GM10248 (cell line): ENCODE results near the gene ACER3.
"Not testable (repeated sequence)": the region's sequence is repeated elsewhere in the genome, so short reads cannot be mapped to it uniquely, and the experiment has no call there.

Source experiments
- CTCF ChIA-PET: fragments of 300-600 bp; sonication (Branson Sonifier 250); formaldehyde crosslinking; extraction: SDS; loops from one replicate; lab custom pipeline; 2021; ENCODE audit warnings: antibody characterized with exemption; lab: Yijun Ruan, JAX
- POLR2A ChIA-PET: fragments of 350-650 bp; sonication (Branson Sonifier 250); formaldehyde crosslinking; extraction: SDS; loops from one replicate; lab custom pipeline; 2020; ENCODE audit warnings: antibody characterized with exemption; lab: Yijun Ruan, JAX
- DNase-seq: peaks from one replicate; pipeline ENCODE4 v3.0.0; 2012; ENCODE audit errors: extremely low spot score
- CTCF ChIP-seq: IDR thresholded peaks from 2 replicates; pipeline ENCODE4 v1.5.1; 2012; ENCODE audit warnings: mild to moderate bottlenecking, low read depth; ENCODE audit errors: extremely low read depth, missing control alignments, control extremely low read depth

ACER3 gene

GRCh38 chr11:76823481-76824028 is 37.2 kb upstream of the ACER3 start:
- ChIA-PET CTCF (interaction anchor here (1.4 kb wide), 1 partner anchor 14 kb away, joined by 5 read pairs; no protein-coding TSS in a partner anchor), POLR2A (no interaction called here)
- TF ChIP-seq CTCF = no peak
- DNase-seq = no peak

DNA sequence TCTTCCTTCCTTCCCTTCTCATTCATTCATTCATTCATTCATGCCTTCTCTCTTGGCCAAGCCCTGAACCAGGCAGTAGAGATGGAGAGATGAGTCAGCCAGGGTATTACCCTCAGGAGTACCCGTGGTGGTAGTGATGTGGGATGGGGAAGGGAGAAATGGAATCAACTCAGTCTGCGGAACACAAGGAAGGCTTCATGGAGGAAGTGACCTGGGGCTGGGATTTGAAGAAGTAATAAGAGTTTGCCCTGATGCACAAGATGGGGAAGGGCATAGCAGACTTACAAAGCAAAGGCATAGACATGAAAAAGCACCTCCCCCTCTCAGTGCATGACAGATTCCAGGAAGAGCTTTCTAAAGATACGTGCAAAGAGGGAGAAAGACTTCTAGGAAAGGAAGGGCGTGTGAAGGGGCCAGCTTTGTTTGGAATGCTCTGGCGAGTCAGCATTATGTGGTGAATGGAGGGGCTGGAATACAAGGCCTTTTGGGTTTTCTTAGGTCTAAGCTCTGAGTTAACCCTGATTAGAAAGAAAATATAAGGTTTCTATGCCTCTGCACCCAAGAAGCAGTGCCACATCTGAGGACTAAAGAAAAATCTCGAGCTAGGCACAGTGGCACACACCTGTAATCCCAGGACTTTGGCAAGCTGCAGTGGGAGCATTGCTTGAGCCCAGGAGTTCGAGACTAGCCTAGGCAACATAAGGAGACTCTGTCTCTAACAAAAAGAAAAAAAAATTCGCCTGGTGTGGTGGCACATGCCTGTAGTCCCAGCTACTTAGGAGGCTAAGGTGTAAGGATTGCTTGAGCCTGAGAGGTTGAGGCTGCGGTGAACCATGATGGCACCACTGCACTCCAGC is 36.4 kb upstream of the ACER3 start:
- no peak for TF ChIP-seq CTCF
- no peak for DNase-seq
- ChIA-PET POLR2A (no interaction called here), CTCF (interaction anchor here (1.4 kb wide), 1 partner anchor 14 kb away, joined by 5 read pairs; no protein-coding TSS in a partner anchor)

DNA sequence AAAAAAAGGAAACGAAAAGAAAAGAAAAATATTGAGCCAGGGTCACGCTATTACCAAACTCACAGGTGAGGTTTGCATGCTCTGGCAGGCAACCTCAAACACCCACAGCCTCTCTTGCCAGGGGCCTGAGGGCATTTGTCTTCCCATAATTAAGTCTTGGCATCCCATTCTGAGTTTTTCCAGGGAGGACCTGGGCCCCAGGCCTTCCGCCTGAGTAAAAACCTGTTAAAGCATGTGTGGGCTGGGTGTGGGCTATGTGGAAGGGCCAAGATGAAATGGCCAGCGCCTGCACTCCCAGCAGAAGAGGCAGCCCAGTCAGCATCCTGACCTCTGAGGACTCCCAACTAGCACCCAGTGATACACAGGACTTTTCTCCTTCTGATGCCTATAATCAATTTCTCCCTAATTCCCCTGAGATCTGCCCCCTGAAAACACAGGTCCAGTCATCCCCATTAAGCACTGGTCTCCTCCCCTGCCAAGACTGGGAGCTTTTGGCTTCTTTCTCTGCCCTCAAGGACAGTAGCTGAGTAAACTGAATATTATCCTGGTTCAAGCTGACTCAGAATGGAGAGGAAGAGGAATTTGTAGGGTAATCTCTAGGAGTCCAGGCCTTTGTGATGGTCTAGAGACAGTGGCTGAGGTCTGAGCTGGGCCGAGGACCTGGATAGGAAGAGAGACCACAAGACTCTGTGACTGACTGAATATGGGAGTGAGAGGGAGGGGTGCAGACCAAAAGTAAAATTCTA is 35.6 kb upstream of the ACER3 start:
- ChIA-PET CTCF (no interaction called here), POLR2A (no interaction called here)
- DNase-seq = no peak
- TF ChIP-seq CTCF = no peak

DNA sequence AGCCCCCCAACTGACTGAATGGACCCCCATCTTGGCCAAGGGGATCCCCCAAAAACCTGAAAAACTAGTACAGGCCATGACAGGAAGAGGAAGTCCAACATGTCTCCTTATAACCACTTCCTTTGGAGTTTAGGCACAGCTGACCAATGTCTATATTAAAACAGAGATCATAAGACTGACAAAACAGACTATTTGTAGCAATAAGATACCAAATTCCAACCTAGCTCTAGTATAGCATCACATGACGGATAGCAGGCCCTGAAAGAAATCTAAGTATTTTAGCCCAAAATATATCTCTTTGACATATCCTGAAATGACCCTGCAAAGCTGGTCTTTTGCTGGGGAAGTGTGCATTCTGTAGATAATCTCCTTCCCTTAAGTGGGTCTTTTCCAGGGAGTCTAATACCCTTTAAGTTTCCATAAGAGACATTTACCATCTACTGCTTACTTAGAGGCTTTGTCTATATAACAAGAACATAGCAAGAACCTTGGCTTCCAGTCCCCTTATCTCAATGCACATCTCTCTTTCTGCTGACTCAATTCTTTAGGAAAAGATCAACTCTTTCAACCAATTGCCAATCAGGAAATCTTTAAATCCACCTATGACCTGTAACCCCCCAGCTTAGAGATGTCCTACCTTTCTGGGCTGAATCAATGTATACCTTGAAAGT is 34.9 kb upstream of the ACER3 start:
- POLR2A ChIA-PET = no interaction called here
- CTCF ChIA-PET = no interaction called here
- no peak for DNase-seq
- no peak for TF ChIP-seq CTCF

DNA sequence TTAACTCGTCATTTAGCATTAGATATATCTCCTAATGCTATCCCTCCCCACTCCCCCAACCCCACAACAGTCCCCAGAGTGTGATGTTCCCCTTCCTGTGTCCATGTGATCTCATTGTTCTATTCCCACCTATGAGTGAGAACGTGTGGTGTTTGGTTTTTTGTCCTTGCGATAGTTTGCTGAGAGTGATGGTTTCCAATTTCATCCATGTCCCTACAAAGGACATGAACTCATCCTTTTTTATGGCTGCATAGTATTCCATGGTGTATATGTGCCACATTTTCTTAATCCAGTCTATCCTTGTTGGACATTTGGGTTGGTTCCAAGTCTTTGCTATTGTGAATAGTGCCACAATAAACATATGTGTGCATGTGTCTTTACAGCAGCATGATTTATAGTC is 34.2 kb upstream of the ACER3 start:
- POLR2A ChIA-PET, DNase-seq, CTCF ChIA-PET: not testable (repeated sequence)

DNA sequence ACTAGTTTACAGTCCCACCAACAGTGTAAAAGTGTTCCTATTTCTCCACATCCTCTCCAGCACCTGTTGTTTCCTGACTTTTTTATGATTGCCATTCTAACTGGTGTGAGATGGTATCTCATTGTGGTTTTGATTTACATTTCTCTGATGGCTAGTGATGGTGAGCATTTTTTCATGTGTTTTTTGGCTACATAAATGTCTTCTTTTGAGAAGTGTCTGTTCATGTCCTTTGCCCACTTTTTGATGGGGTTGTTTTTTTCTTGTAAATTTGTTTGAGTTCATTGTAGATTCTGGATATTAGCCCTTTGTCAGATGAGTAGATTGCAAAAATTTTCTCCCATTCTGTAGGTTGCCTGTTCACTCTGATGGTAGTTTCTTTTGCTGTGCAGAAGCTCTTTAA is 33.7 kb upstream of the ACER3 start:
- POLR2A ChIA-PET, DNase-seq, CTCF ChIA-PET: not testable (repeated sequence)

DNA sequence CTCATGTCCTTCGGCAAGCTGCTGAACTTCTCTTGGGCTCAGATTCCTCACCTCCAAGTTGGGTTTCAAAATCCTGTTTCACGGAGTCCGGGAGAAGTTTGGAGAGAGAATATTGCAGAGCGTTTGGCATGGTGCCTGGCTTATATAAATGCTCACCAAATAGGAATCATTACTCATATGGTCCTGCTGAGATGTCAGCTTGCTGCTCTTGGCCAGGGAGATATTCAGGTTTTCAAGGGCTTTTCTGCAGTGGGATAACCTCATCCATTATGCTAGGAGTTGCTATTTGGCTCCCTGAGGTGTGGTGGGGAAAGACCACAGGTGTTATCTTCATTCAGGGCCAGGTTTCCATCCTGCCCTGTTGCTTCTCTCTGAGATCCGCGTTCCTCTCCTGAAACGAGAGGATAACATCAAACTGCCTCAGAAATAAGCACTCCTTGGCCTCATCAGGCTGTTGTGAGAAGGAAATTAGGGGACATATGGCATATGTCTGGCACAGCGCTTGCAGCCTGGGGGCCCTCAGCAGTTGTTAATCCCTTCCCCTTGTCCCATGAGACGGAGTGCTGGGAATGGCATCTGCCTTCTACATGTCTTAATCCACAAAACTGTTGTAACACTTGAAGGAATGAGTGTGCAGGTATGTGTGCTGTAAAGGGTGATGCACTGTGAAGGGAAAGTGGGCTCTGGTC is 29.9 kb upstream of the ACER3 start:
- no peak for DNase-seq
- ChIA-PET CTCF (no interaction called here), POLR2A (no interaction called here)
- no peak for TF ChIP-seq CTCF
